Measurements from ENCODE around the gene MAST4.

- TF ChIP-seq, protein P1, sequence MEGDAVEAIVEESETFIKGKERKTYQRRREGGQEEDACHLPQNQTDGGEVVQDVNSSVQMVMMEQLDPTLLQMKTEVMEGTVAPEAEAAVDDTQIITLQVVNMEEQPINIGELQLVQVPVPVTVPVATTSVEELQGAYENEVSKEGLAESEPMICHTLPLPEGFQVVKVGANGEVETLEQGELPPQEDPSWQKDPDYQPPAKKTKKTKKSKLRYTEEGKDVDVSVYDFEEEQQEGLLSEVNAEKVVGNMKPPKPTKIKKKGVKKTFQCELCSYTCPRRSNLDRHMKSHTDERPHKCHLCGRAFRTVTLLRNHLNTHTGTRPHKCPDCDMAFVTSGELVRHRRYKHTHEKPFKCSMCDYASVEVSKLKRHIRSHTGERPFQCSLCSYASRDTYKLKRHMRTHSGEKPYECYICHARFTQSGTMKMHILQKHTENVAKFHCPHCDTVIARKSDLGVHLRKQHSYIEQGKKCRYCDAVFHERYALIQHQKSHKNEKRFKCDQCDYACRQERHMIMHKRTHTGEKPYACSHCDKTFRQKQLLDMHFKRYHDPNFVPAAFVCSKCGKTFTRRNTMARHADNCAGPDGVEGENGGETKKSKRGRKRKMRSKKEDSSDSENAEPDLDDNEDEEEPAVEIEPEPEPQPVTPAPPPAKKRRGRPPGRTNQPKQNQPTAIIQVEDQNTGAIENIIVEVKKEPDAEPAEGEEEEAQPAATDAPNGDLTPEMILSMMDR (IDR thresholded peaks at IDR 0.05) = no peak
- TF ChIP-seq POLR2AphosphoS5 (IDR thresholded peaks at IDR 0.05) (no peak), POLR2A (IDR thresholded peaks at IDR 0.05) (no peak)
These were observed 62.3 kb downstream of the MAST4 start for GRCh38 chr5:66658516-66658915.
